Prostate gland (tissue), 2 donors: ENCODE data around the gene RTN1.

Experiments
- POLR2AphosphoS5 ChIP-seq: sonication (generic); formaldehyde crosslinking; IDR thresholded peaks from one replicate; pipeline ENCODE4 v1.6.1; 2017; ENCODE audit warnings: antibody characterized with exemption
- TF ChIP-seq, protein P1 (sequence below), 4 experiments: fragments of 200-600 bp in 2 of 4; fragments of 450-650 bp in 2 of 4; sonication (generic) in 2 of 4; IDR thresholded peaks; 1 replicate in 3 of 4; 2 replicates in 1 of 4; pipeline ENCODE4 v1.5.1; 2016 to 2019; ENCODE audit warnings: antibody characterized with exemption in 4 of 4, mild to moderate bottlenecking in 2 of 4, moderate library complexity in 2 of 4

- TF ChIP-seq, protein P1, sequence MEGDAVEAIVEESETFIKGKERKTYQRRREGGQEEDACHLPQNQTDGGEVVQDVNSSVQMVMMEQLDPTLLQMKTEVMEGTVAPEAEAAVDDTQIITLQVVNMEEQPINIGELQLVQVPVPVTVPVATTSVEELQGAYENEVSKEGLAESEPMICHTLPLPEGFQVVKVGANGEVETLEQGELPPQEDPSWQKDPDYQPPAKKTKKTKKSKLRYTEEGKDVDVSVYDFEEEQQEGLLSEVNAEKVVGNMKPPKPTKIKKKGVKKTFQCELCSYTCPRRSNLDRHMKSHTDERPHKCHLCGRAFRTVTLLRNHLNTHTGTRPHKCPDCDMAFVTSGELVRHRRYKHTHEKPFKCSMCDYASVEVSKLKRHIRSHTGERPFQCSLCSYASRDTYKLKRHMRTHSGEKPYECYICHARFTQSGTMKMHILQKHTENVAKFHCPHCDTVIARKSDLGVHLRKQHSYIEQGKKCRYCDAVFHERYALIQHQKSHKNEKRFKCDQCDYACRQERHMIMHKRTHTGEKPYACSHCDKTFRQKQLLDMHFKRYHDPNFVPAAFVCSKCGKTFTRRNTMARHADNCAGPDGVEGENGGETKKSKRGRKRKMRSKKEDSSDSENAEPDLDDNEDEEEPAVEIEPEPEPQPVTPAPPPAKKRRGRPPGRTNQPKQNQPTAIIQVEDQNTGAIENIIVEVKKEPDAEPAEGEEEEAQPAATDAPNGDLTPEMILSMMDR (IDR thresholded peaks at IDR 0.05), result no peak
- TF ChIP-seq POLR2AphosphoS5, result no peak
These were observed 83.4 kb downstream of the RTN1 start for GRCh38 chr14:59787045-59787674.
